Measurements from ENCODE around the gene ASTN2.

DNA sequence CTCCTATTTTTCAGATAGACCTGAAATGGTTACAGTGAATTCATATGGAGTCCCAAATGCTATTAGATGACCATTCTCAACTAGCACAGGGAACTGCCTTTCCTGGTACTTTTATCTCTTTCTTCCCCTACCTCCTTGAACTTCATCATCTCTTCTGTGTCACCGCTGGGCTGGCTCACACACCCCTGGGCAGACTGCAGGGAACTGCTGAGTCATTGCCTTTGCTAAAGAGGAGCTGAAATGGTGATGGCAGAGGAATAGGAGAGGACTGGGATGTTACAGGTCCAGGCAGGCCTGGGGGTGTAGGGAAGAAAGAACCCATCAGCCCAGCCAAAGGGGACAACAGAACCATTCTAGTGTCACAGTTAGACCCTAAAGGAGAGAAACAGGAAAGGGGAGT is 322.3 kb downstream of the ASTN2 start:
- no peak for TF ChIP-seq CTCF (IDR thresholded peaks at IDR 0.05)
- TF ChIP-seq POLR2AphosphoS5 (IDR thresholded peaks at IDR 0.05), result no peak
- TF ChIP-seq POLR2A (IDR thresholded peaks at IDR 0.05), result no peak

Data from prostate gland (tissue), 2 donors.